GM12873 (cell line): Measurements from ENCODE around the gene OR2V1.

Source experiments
- TF ChIP-seq, protein P1 (sequence below): IDR thresholded peaks from 2 replicates; pipeline ENCODE4 v1.5.1; 2012; ENCODE audit warnings: low read depth, mild to moderate bottlenecking, moderate library complexity, low read length, control low read depth; ENCODE audit not compliant: insufficient read depth; ENCODE audit errors: missing control alignments

OR2V1 gene

DNA sequence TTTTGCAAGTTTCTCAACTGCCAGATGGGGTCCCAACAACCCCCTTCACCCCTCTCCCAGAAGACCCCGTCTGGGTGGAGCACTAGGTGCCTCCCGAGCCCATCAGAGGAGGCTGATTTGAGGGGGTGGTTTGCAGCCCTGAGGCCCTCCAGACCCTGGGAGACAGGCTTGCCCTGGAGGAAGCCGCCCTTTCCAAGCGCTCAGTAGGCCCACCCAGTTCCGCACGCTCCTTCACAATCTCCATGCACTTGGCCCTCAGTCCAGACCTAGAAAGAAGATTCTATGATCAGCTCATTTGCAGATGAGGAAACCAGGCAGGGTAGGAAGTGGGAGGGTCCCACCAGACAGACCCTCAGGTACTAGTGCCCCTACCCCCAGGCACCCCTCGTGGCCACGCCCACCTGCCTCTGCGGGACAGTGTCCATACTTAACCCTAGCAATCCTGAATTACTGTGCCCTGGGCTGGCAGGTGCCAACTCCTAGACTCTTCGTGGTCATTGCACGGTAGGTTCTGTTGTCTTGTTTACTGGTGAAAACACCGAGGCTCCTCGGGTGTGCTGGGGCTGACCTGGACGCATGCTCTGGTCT, 22.3 kb downstream of the OR2V1 start:
- TF ChIP-seq, protein P1, sequence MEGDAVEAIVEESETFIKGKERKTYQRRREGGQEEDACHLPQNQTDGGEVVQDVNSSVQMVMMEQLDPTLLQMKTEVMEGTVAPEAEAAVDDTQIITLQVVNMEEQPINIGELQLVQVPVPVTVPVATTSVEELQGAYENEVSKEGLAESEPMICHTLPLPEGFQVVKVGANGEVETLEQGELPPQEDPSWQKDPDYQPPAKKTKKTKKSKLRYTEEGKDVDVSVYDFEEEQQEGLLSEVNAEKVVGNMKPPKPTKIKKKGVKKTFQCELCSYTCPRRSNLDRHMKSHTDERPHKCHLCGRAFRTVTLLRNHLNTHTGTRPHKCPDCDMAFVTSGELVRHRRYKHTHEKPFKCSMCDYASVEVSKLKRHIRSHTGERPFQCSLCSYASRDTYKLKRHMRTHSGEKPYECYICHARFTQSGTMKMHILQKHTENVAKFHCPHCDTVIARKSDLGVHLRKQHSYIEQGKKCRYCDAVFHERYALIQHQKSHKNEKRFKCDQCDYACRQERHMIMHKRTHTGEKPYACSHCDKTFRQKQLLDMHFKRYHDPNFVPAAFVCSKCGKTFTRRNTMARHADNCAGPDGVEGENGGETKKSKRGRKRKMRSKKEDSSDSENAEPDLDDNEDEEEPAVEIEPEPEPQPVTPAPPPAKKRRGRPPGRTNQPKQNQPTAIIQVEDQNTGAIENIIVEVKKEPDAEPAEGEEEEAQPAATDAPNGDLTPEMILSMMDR: no peak

DNA sequence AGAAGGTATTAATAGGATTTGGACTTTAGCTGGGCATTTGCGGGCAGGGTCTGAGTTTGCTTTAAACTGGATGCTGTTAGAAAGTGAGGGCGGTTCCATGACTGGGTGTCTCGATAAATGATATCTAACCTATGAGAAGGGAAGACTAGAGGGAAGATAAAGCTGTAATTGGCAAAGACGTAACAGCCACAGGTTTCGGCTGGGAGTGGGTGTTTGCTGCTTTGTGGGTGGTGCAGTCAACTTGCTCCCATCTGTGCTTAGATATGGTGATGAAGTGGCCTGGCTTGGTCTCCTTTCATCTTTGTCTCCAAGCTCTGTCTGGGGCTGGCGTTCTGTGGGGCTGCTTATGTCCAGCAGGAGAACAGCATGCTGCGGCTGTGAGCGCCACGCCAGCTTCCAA, 23.3 kb downstream of the OR2V1 start:
- TF ChIP-seq, protein P1: no peak

DNA sequence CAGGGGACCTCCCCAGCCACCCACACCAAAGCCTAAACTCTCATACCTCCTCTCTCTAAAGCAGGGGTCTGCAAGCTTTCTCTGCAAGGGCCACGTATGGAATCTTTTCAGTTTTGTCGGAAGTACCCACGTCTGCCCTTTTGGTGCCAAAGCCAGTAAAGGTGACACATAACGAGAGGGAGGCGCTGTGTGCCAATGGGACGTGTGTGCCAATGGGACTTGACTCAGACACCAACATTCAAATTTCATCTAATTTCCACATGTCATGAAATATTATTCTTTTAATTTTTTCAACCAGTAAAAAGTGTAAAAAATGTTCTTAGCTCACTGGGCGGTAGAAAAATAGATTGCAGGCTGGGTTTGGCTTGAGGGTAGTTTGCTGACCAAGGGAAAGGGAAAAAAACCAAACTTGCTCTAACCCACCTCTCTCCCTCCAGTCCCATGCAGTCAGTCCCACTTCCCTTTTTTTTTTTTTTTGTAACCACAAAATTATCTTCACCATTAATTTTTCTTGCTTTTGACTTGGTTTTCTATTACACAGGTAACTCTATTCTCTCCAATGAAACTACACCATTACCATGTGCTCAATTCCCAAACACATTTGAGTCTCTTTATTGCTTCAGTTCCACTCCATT, 25.5 kb downstream of the OR2V1 start:
- TF ChIP-seq, protein P1: no peak

DNA sequence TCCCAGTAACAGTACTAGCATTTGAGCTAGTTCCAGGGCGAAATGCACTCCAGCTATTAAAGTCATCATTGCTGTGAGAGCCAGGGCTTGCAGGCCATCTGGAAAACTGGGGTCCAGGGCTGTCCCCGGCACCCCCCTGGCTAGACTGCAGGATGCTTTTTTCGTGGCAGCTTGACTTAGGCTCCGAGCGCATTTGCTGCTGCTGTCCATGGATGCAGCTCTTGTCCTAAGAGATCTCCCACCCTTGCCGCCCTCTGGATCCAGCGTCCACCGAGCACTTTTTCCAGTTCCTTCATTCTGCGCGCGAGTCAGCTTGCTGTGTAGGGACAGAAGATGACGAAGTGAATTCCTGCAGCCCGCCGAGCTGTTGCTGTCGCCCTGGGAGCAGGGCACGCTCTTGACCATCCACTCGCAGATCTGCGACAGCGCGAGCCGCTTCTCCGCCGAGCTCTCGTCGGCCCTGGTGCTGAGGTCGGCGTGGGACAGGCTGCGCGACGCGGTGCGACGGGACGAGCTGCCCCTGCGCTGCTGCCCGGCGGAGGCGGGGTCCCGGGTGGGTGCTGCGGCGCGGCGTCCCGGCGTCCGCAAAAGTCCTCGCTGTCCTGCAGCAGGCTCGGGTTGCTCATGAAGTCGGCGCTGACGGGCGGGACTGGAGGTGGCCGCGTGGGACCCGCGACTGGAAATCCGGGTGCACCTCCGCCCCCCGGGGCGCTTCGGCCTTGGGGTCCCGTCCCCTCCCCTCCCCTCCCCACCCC, 30.7 kb downstream of the OR2V1 start:
- TF ChIP-seq, protein P1: no peak

DNA sequence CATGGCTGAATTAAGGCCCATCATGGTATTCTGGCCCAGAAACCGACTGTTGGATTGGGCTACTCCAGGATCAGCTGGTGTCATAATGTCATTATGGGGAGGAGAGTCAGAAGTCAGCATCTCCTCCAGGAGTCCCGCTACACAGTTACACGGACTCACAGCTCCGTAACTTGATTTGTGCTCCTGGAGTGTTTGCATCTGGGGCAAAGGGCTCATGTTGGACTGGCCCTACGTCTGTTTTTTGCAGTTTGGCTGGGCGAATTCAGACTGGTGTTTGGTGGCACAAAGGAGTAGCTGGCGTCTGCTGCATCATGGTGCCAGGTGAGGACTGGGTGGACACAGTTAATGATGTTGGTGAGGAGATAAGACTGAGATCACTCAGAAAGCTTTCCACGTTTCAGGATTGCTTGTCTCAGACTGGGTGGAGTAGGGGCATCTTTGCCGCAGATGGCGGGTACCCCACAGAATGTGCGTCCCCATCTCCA, 31.3 kb downstream of the OR2V1 start:
- TF ChIP-seq, protein P1: no peak

DNA sequence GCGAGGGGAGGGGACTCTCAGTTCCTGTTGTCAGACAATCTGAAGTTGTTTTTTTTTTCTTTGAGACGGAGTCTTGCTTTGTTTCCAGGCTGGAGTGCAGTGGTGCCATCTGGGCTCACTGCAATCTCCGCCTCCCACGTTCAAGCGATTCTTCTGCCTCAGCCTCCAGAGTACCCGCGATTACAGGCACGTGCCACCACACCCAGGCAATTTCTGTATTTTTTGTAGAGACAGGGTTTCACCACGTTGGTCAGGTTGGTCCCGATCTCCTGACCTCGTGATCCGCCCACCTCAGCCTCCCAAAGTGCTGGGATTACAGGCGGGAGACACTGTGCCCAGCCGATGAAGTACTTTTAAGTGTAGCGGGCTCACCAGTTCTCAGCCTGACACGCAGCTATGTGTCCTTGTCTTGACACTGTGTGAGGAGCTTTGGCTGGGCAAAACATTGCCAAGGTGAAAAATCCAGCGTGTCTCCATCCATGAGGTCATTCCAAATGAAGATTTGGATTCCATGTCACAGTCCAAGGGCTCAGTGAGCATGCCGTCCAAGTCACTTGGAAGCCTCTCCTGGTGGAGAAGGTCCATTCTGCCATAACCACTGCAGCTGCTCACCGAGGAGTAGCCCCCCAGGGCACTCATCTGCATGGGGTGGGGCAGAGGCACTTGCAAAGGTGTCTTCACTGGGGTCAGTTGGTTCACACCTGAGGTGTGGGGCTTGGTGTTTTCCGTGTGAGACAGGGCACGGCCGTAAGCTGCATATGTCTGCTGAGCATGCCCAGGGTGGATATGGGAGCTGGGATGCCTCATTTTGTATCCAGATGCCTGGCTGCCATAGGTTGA, 32.0 kb downstream of the OR2V1 start:
- TF ChIP-seq, protein P1: no peak
